Right cardiac atrium (tissue), 5 donors: ENCODE measurements around the gene ERV3-1. TPM values are rescaled to one million over a fixed set of nuclear protein-coding genes. Genes with fewer than 3 reads are reported as not detected.

Source experiments
- polyA plus RNA-seq: library from polyadenylated mRNA; stranded (reverse); fragments of 200-250 nt; gene quantifications from one replicate; pipeline ENCODE4 v1.2.3, GENCODE V29; 2013
- total RNA-seq, 4 donors: library from RNA; stranded (reverse); fragmentation: NEBNext Ultra II Directional; extraction: Animal tissue kit (Norgen Biotek cat#: 25700); gene quantifications; one replicate each; pipeline ENCODE4 v1.2.1, GENCODE V29; 2021
- donor health status: healthy with polysubstance abuse.
- donor health status: DM: no; HTN: yes; CAD: no.
- donor health status: DM: no; HTN: no; CAD: no.
- donor health status: DM: no; HTN: yes; CAD: no; lungs with severe emphysema.
- donor health status: DM: yes; HTN: yes; CAD: no.

Gene ERV3-1
- total and polyA plus RNA-seq, 5 donors, result 4.0 to 11.8 (median 7.6) TPM

Other genes with a start within 250 kb of the ERV3-1 start
- 1 to 10 TPM; 5.1 to 6.6 (median 5.9) TPM for gene ZNF138, start 212.3 kb downstream of the ERV3-1 start, total RNA-seq
- gene ZNF138, start 212.3 kb downstream of the ERV3-1 start, polyA plus RNA-seq, result 4.5 TPM
- 1 to 10 TPM; 2.9 to 3.9 (median 3.4) TPM for gene ZNF273, start 103.4 kb downstream of the ERV3-1 start, total RNA-seq
- gene ZNF273, start 103.4 kb downstream of the ERV3-1 start, polyA plus RNA-seq, result 2.6 TPM
- gene ZNF117, start 15.7 kb downstream of the ERV3-1 start, total RNA-seq, result 1 to 10 TPM; 2.5 to 7.6 (median 3.8) TPM
- gene ZNF117, start 15.7 kb downstream of the ERV3-1 start, polyA plus RNA-seq, result 3.9 TPM